ENCODE measurements around the gene PPFIBP1. TPM values are rescaled to one million over a fixed set of nuclear protein-coding genes. Genes with fewer than 3 reads are reported as not detected.

PPFIBP1 gene
- total RNA-seq, 1 donor from 2014 or later = 117 TPM

GRCh38 chr12:27549236-27549800 lies 25.3 kb downstream of the PPFIBP1 start:
- TF ChIP-seq CTCF (IDR thresholded peaks at IDR 0.05) = no peak
- intact Hi-C loops (cut with DNase I) = no loop called here
- Histone ChIP-seq H3K4me1 (peaks cover 61% of the 10 kb centered on the region), H3K9me3 (no peaks in the 10 kb centered on the region), H3K27ac (peak overlapping the region; percentile 65), H3K27me3 (ENCODE audit: low read depth) (no peaks in the 10 kb centered on the region), H3K4me3 (peak overlapping the region; percentile 9), H3K36me3 (no peaks in the 10 kb centered on the region)
- ATAC-seq (peak; percentile 45 to 64), DNase-seq (no peak)

GRCh38 chr12:27549801-27550652 lies 26.0 kb downstream of the PPFIBP1 start:
- intact Hi-C loops (cut with DNase I) = no loop called here
- Histone ChIP-seq H3K4me3 (peak overlapping the region; percentile 9), H3K36me3 (no peaks in the 10 kb centered on the region), H3K27ac (peak overlapping the region; percentile 65), H3K9me3 (no peaks in the 10 kb centered on the region), H3K27me3 (ENCODE audit: low read depth) (no peaks in the 10 kb centered on the region), H3K4me1 (peaks cover 68% of the 10 kb centered on the region)
- ATAC-seq (peak; percentile 93 to 95), DNase-seq (peak; percentile 78)
- TF ChIP-seq CTCF (IDR thresholded peaks at IDR 0.05) = no peak

- DNase-seq (no peak), ATAC-seq (no peak)
- Histone ChIP-seq H3K36me3 (no peaks in the 10 kb centered on the region), H3K27me3 (ENCODE audit: low read depth) (no peaks in the 10 kb centered on the region), H3K4me1 (peaks cover 74% of the 10 kb centered on the region), H3K27ac (peak overlapping the region; percentile 65), H3K9me3 (no peaks in the 10 kb centered on the region), H3K4me3 (no peak overlapping the region)
- intact Hi-C loops (cut with DNase I) = no loop called here
- TF ChIP-seq CTCF (IDR thresholded peaks at IDR 0.05) = no peak
Observed at GRCh38 chr12:27550653-27550975, 26.6 kb downstream of the PPFIBP1 start.

GRCh38 chr12:27551172-27551840 lies 27.3 kb downstream of the PPFIBP1 start:
- TF ChIP-seq CTCF (IDR thresholded peaks at IDR 0.05) = no peak
- Histone ChIP-seq H3K4me1 (peaks cover 81% of the 10 kb centered on the region), H3K4me3 (no peak overlapping the region), H3K27ac (peak overlapping the region; percentile 65), H3K27me3 (ENCODE audit: low read depth) (no peaks in the 10 kb centered on the region), H3K9me3 (no peaks in the 10 kb centered on the region), H3K36me3 (no peaks in the 10 kb centered on the region)
- no peak for ATAC-seq
- intact Hi-C loops (cut with DNase I) = no loop called here
- no peak for DNase-seq

GRCh38 chr12:27552235-27552634 lies 28.2 kb downstream of the PPFIBP1 start:
- no peaks in the 10 kb centered on the region for H3K36me3 ChIP-seq
- DNase-seq (no peak), ATAC-seq (no peak)
- no peak for TF ChIP-seq CTCF (IDR thresholded peaks at IDR 0.05)
- intact Hi-C loops (cut with DNase I) = no loop called here
- no peak overlapping the region for H3K4me3 ChIP-seq
- no peaks in the 10 kb centered on the region for H3K9me3 ChIP-seq
- no peaks in the 10 kb centered on the region for H3K27me3 ChIP-seq (ENCODE audit: low read depth)
- H3K4me1 ChIP-seq = peaks cover 86% of the 10 kb centered on the region
- H3K27ac ChIP-seq = no peak overlapping the region

Measured in lower lobe of right lung (tissue), 2 donors.